Bone marrow (tissue), 2 donors: ENCODE results near the gene KDM1B.
"Not testable (repeated sequence)": the region's sequence is repeated elsewhere in the genome, so short reads cannot be mapped to it uniquely, and the experiment has no call there.

Experiments
- DNase-seq, 2 donors: peaks; one replicate each; lab custom pipeline; 2025; lab: John Stamatoyannopoulos, UW

The KDM1B gene

DNA sequence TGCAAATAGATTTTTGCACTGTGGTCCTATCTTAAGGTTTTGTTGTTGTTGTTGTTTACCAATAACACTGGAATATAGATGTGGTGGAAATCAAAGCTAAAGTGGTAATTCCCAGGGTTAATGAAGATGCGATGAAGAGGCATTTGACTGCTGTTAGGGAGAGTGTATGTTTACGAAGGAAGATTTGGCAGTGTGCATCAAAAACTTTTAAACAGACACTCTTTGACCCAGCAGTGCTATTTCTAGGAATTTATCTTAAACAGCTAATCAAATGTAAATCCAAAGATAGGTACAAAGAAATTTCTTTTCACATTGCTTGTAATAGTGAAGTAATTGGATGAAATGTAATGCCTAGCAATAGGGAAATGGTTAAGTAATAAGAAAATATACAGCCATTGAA, 34.0 kb downstream of the KDM1B start:
- no peak for DNase-seq

DNA sequence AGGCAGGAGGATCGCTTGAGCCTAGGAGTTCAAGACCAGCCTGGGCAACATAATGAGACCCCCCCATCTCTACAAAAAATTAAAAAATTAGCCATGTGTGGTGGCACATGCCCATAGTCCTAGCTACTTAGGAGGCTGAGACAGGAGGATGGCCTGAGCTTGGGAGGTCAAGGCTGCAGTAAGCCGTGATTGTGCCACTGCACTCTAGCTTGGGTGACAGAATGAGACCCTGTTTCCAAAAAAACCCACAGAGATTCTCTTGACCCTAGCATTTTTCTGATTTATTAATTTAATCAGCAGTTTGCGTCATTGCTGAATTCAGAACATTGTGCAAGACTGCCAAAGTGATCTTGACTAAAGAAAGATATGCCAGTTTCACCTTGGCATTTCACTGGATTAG, 36.8 kb downstream of the KDM1B start:
- DNase-seq, result no peak

DNA sequence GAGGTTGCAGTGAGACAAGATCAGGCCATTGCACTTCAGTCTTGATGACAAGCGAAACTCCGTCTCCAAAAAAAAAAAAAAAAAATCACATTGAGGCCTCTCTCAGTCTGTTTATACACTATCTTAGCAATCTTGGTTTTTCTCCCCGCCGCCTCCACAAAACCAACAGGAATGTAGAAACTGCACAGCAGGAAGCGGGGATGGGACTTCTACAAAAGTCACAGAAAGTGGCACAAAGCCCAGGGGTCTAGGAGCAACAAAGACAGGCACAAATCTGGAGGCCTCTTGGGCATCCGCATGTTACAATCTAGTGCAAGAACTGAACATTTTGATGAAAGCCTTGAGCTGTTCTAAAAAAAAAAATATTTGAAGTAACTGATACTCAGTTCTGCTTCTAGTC, 48.6 kb downstream of the KDM1B start:
- DNase-seq, result no peak

DNA sequence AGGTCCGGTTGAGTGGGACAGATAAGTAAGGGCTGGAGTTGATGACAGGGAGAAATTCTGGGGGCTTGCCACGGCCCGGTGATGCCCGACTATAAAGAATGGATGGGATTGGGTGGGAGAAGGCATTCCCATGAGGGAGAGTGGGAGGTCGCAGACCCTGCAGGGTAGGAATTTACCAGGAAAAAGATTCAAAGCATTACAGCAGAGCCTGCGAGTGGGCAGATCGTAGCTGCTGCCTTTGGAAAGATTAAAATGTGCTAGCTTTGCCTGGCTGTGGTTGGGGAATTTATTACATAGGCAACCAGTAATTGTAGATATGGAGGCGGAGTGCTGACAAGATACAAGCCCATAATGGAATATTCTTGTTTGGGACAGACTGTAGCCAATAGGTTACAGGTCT, 49.5 kb downstream of the KDM1B start:
- no peak for DNase-seq

- no peak for DNase-seq
Observed at GRCh38 chr6:18206591-18206990, 51.4 kb downstream of the KDM1B start.

GRCh38 chr6:18207438-18207837, 52.2 kb downstream of the KDM1B start:
- DNase-seq, result no peak

- no peak for DNase-seq
Observed at GRCh38 chr6:18207949-18208348, 52.7 kb downstream of the KDM1B start.

DNA sequence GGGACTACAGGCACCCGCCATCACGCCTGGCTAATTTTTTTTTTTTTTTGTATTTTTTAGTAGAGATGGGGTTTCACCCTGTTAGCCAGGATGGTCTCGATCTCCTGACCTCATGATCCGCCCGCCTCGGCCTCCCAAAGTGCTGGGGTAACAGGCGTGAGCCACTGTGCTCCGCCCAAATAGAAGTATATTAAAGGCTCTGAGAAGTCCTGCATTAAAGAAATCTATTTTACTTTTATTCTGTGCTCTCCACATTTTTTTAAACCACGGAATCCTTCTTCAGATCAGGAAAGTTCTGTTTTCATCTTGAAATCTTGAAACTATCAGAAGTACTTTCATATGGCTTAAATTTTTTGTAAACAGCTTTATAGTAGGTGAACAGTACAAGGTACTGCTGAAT, 53.6 kb downstream of the KDM1B start:
- not testable (repeated sequence) for DNase-seq

DNA sequence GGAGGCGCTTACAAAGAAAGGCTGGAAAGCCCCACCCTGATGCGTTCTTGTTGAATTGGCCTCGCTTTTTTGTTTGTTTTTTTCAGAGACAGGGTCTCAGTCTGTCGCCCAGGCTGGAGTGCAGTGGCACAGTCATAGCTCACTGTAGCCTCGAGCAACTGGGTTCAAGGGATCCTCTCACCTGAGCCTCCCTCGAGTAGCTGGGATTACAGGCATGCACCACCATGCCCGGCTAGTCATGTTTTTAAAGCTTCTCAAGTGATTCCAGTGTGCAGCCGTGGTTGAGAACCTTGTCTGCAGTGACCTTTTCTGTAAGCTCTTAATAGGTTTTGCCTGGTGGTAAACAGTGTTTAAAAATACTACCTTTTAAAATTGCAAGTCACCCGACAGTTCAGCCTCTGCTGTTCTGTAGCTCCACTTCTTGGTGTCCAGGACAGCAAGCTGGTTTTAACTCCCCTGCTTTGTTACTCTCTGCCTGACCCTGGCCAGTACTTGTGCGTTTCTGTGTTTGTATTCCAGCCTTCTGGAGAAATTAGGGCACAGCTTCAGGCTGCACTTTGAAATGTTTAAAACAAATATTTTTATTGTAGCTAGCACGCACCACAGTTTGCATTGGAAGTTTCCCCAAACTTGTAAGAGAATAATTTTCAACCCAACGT, 54.4 kb downstream of the KDM1B start:
- no peak for DNase-seq

DNA sequence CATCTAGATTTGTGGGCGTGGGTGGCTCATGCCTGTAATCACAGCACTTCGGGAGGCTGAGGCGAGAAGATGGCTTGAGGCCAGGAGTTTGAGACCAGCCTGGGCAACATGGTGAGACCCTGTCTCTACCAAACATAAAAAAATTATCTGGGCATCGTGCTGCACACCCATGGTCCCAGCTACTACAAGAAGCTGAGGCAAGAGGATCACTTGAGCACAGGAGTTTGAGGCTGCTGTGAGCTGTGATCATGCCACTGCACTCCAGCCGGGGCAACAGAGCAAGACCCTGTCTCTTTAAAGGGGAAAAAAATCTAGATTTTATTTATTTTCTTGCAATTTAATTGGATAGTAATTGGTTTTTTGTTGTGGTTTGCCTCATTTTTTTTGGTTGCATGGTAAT, 55.5 kb downstream of the KDM1B start:
- no peak for DNase-seq

GRCh38 chr6:18211338-18211737, 56.1 kb downstream of the KDM1B start:
- DNase-seq, result no peak

DNA sequence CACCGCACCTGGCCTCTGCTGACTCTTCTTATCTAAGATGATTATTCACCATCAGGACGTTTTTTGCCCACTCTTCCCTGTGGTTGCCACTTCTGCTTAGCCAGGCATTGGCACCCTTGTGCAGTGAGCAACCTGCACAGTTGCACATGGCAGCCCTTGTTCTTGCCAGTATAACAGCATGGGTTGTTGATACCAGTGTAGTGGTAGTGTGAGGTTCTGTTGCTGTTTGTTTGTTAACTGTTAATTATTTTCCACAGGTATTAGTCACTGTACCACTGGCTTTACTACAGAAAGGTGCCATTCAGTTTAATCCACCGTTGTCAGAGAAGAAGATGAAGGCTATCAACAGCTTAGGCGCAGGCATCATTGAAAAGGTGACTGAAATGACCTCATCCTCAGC, 57.0 kb downstream of the KDM1B start:
- DNase-seq, result no peak

GRCh38 chr6:18213439-18213838, 58.2 kb downstream of the KDM1B start:
- no peak for DNase-seq

- no peak for DNase-seq
Observed at GRCh38 chr6:18214003-18214402, 58.8 kb downstream of the KDM1B start.

DNA sequence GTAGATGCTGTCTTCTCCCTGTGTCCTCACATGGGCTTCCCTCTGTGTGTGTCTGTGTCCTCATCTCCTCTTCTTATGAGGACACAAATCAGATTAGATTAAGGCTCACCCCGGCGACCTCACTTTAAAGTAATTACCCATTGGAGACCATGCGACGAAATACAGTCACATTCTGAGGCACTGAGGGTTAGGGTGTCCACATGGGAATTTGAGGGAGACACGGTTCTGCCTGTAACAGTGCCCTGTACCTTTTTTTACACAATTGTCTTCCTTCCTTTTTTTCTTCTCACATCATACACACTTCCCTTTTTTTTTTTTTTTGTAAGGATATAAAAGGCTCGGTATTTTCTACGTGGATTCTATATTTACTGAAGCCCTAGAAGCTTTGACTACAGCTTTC, 60.2 kb downstream of the KDM1B start:
- peak in 1 of 2 donors; percentile 42 for DNase-seq

GRCh38 chr6:18216411-18216810, 61.2 kb downstream of the KDM1B start:
- DNase-seq, result no peak

- no peak for DNase-seq
Observed at GRCh38 chr6:18218233-18218632, 63.0 kb downstream of the KDM1B start.

DNA sequence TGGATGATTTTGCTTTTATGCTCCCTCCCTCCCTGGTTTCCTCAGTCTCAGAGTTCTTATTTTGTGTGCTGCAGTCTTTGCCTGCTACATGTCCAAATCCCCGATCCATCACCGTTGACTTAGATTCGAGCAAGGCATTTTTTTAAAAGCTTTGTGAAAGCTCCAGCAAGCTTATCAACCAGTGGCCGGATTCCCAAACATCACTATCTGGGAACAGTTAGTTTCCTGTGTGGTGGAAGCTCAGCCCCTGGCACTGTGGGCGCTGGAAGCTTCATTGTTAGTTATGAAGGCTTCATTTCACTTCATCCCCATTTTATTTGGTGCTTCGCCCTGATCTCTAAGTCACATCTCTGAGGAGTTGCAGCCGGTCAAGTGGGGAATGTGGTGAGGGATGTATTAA, 64.4 kb downstream of the KDM1B start:
- DNase-seq, result no peak

- no peak for DNase-seq
Observed at GRCh38 chr6:18221288-18221615, 66.0 kb downstream of the KDM1B start.

DNA sequence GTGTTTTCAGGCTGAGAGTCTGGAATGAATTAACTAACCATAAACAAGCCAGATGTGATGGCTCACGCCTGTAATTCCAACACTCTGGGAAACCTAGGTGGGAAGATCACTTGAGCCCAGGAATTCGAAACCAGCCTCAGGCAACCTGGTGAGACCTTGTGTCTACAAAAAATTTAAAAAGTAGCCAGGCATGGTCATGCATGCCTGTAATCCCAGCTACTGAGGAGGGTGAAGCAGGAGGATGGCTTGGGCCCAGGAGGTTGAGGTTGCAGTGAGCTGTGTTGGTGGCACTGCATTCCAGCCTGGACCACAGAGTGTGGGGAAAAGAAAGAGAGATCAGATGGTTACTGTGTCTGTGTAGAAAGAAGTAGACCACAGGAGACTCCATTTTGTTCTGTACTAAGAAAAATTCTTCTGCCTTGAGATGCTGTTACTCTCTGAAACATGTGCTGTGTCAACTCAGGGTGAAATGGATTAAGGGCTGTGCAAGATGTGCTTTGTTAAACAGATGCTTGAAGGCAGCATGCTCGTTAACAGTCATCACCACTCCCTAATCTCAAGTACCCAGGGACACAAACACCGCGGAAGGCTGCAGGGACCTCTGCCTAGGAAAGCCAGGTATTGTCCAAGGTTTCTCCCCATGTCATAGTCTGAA, 71.4 kb downstream of the KDM1B start:
- DNase-seq, result not testable (repeated sequence)

DNA sequence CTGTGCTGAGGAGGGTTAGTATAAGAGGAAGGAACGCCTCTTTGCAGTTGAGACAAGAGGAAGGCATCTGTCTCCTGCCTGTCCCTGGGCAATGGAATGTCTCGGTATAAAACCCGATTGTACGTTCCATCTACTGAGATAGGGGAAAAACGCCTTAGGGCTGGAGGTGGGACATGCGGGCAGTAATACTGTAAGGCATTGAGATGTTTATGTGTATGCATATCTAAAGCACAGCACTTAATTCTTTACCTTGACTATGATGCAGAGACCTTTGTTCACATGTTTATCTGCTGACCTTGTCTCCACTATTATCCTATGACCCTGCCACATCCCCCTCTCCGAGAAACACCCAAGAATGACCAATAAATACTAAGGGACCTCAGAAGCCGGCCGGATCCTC, 71.9 kb downstream of the KDM1B start:
- DNase-seq, result not testable (repeated sequence)

- not testable (repeated sequence) for DNase-seq
Observed at GRCh38 chr6:18228590-18228989, 73.4 kb downstream of the KDM1B start.

DNA sequence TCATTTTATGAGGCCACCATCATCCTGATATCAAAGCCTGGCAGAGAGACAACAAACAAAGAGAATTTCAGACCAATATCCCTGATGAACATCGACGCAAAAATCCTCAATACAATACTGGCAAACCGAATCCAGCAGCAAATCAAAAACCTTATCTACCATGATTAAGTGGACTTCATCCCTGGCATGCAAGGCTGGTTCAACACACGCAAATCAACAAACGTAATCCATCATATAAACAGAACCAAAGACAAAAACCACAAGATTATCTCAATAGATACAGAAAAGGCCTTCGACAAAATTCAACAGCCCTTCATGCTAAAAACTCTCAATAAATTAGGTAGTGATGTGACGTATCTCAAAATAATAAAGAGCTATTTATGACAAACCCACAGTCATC, 76.6 kb downstream of the KDM1B start:
- DNase-seq, result not testable (repeated sequence)

GRCh38 chr6:18233770-18234169, 78.5 kb downstream of the KDM1B start:
- not testable (repeated sequence) for DNase-seq
